Heart left ventricle (tissue), 13 donors: ENCODE results near the gene ADCY7.

Source experiments
- POLR2A ChIP-seq, 2 donors: fragments of 450-650 bp; IDR thresholded peaks; one replicate each; pipeline ENCODE4 v1.6.1; 2017; ENCODE audit warnings: antibody characterized with exemption in 2 of 2, mild to moderate bottlenecking in 2 of 2, moderate library complexity in 2 of 2
- TF ChIP-seq, protein P1 (sequence below), 12 donors: fragments of 200-600 bp; sonication (generic) in 4 of 12; IDR thresholded peaks; one replicate each; pipeline versions ENCODE4 v1.5.0 to v1.8.0; 2018 to 2022; ENCODE audit warnings: antibody characterized with exemption in 12 of 12, mild to moderate bottlenecking in 5 of 12
- donor health status: ischemic (EF 13 %, LVEDD 7.1; RV severe dilation, severe dysfunction).
- donor health status: DM: no; HTN: yes; CAD: no.
- donor health status: DM: no; HTN: no; CAD: no.
- donor health status: ischemic (EF 25% LVEDD 6.9; RV normal size, moderate dysfunction).
- donor health status: ischemic (EF 25% LVEDD 5.7; RV mildly dilated, moderate dysfunction).
- donor health status: ischemic (EF 35%, LVEDD 5.7; RV mildly dilated, moderate dysfunction).
- donor health status: nonischemic (EF 11% LVEDD 7.7; RV severe dilation, severe dysfunction).
- donor health status: DM: yes; HTN: yes; CAD: no.
- donor health status: PGD.
- donor health status: ischemic (EF 29% LVEDD 5.4; RV normal size, mild dysfunction).
- donor health status: nonischemic (EF 23%, LVEDD 6.1; RV moderate dilation, normal function).

DNA sequence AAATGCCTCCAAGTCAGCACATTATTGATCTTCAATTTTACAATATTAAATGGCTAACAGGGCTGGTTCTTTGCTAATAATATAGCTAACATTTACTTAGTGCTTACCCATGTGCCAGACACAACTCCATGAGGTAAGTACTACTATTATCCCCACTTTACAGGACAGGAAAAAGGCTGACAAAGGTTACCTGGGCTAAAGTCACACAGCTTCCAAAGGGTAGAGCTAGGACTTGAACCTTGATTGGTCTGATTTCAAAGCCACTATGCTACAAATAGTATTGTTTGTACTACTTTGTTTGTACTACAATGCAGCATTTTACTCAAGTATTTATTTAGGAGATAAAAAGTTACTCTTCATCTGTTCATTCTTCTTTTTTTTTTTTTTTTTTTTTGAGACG lies 70.5 kb downstream of the ADCY7 start:
- TF ChIP-seq POLR2A (IDR thresholded peaks at IDR 0.05), result no peak
- TF ChIP-seq, protein P1, sequence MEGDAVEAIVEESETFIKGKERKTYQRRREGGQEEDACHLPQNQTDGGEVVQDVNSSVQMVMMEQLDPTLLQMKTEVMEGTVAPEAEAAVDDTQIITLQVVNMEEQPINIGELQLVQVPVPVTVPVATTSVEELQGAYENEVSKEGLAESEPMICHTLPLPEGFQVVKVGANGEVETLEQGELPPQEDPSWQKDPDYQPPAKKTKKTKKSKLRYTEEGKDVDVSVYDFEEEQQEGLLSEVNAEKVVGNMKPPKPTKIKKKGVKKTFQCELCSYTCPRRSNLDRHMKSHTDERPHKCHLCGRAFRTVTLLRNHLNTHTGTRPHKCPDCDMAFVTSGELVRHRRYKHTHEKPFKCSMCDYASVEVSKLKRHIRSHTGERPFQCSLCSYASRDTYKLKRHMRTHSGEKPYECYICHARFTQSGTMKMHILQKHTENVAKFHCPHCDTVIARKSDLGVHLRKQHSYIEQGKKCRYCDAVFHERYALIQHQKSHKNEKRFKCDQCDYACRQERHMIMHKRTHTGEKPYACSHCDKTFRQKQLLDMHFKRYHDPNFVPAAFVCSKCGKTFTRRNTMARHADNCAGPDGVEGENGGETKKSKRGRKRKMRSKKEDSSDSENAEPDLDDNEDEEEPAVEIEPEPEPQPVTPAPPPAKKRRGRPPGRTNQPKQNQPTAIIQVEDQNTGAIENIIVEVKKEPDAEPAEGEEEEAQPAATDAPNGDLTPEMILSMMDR (IDR thresholded peaks at IDR 0.05), result no peak
